Neural progenitor cell (in vitro differentiated cells): ENCODE data around the gene RAB11FIP2.

ENCODE experiments used
- EZH2 ChIP-seq: fragments of 200-600 bp; sonication (generic); IDR thresholded peaks from 2 replicates; pipeline ENCODE4 v1.6.1; 2017; ENCODE audit warnings: antibody characterized with exemption, mild to moderate bottlenecking, moderate library complexity
- EZH2phosphoT487 ChIP-seq: fragments of 200-600 bp; sonication (generic); IDR thresholded peaks from 2 replicates; pipeline ENCODE4 v1.6.1; 2017; ENCODE audit warnings: antibody characterized with exemption
- TF ChIP-seq, protein P1 (sequence below): fragments of 200-600 bp; sonication (generic); IDR thresholded peaks from 2 replicates; pipeline ENCODE4 v1.5.1; 2017; ENCODE audit warnings: antibody characterized with exemption, mild to moderate bottlenecking

DNA sequence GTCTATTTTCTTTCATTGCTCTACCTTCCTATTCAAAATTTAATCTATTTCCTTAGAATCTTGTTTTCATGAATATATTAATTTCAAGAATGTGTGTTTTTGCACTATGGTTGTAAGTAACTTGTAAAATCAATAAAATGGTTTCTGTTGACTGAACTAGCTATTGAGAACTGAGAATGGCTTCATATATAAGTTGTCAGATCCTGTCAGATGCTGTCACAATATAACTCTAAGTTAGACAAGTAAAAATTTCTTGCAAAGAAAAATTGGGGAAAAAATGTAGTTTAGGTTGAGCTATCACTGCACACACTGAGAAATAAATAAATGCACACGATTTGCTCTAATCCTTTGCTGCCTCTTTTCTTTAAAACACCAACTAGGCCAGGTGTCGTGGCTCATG is 89.8 kb downstream of the RAB11FIP2 start:
- TF ChIP-seq, protein P1, sequence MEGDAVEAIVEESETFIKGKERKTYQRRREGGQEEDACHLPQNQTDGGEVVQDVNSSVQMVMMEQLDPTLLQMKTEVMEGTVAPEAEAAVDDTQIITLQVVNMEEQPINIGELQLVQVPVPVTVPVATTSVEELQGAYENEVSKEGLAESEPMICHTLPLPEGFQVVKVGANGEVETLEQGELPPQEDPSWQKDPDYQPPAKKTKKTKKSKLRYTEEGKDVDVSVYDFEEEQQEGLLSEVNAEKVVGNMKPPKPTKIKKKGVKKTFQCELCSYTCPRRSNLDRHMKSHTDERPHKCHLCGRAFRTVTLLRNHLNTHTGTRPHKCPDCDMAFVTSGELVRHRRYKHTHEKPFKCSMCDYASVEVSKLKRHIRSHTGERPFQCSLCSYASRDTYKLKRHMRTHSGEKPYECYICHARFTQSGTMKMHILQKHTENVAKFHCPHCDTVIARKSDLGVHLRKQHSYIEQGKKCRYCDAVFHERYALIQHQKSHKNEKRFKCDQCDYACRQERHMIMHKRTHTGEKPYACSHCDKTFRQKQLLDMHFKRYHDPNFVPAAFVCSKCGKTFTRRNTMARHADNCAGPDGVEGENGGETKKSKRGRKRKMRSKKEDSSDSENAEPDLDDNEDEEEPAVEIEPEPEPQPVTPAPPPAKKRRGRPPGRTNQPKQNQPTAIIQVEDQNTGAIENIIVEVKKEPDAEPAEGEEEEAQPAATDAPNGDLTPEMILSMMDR = no peak
- TF ChIP-seq EZH2 = no peak
- TF ChIP-seq EZH2phosphoT487 = no peak
